ENCODE data around the gene PCNT.
"Not testable (repeated sequence)": the region's sequence is repeated elsewhere in the genome, so short reads cannot be mapped to it uniquely, and the experiment has no call there.

The PCNT gene

GRCh38 chr21:46458315-46459023, 134.5 kb downstream of the PCNT start, which contains the start of gene DIP2A:
Gene DIP2A (plus strand): TSS chr21:46458891. CDS start chr21:46459132, 241 bp downstream.
- peak; percentile 85 for DNase-seq

- DNase-seq = no peak
Measured at GRCh38 chr21:46459024-46459355, 135.0 kb downstream of the PCNT start.

GRCh38 chr21:46459356-46460112, 135.6 kb downstream of the PCNT start:
- DNase-seq = peak; percentile 3

- no peak for DNase-seq
Measured at GRCh38 chr21:46461909-46462308, 138.0 kb downstream of the PCNT start.

- DNase-seq = not testable (repeated sequence)
Measured at GRCh38 chr21:46465153-46465552, 141.2 kb downstream of the PCNT start.

GRCh38 chr21:46465651-46466050, 141.7 kb downstream of the PCNT start:
- DNase-seq = no peak

- DNase-seq = no peak
Measured at GRCh38 chr21:46468108-46468774, 144.3 kb downstream of the PCNT start.

GRCh38 chr21:46469275-46469674, 145.3 kb downstream of the PCNT start:
- DNase-seq = no peak

- DNase-seq = no peak
Measured at GRCh38 chr21:46471514-46471913, 147.6 kb downstream of the PCNT start.

- DNase-seq = no peak
Measured at GRCh38 chr21:46472246-46472645, 148.3 kb downstream of the PCNT start.

- DNase-seq = no peak
Measured at GRCh38 chr21:46474382-46474781, 150.4 kb downstream of the PCNT start.

- DNase-seq = no peak
Measured at GRCh38 chr21:46475296-46475695, 151.3 kb downstream of the PCNT start.

GRCh38 chr21:46477765-46478164, 153.8 kb downstream of the PCNT start:
- DNase-seq = no peak

- no peak for DNase-seq
Measured at GRCh38 chr21:46478910-46479309, 155.0 kb downstream of the PCNT start.

GRCh38 chr21:46480466-46480865, 156.5 kb downstream of the PCNT start:
- no peak for DNase-seq

GRCh38 chr21:46482225-46482845, 158.4 kb downstream of the PCNT start:
- DNase-seq = no peak

GRCh38 chr21:46482846-46483231, 158.9 kb downstream of the PCNT start:
- DNase-seq = no peak

GRCh38 chr21:46483300-46484295, 159.6 kb downstream of the PCNT start:
- DNase-seq = no peak

- DNase-seq = no peak
Measured at GRCh38 chr21:46486481-46487126, 162.6 kb downstream of the PCNT start.

GRCh38 chr21:46489162-46489663, 165.3 kb downstream of the PCNT start:
- no peak for DNase-seq

GRCh38 chr21:46489800-46490199, 165.8 kb downstream of the PCNT start:
- DNase-seq = no peak
